GM23338 (cell line): ENCODE measurements around the gene MMADHC. TPM values are rescaled to one million over a fixed set of nuclear protein-coding genes. Genes with fewer than 3 reads are reported as not detected.

Experiments
- ATAC-seq: fragments of 200-7000 bp; cut with Tn5 transposase; 3 replicates; pipeline ENCODE4 v1.9.1; 2020
- DNase-seq: peaks from one replicate; pipeline ENCODE4 v3.0.0-alpha.2; 2015; ENCODE audit warnings: low spot score
- H2AFZ ChIP-seq: fragments of 200-600 bp; sonication (generic); 2 replicates; pipeline ENCODE4 v1.8.0; 2016; ENCODE audit warnings: antibody characterized with exemption, mild to moderate bottlenecking, moderate library complexity
- H3F3A ChIP-seq: fragments of 200-600 bp; sonication (generic); replicated peaks from 2 replicates; pipeline ENCODE4 v1.8.0; 2017; ENCODE audit warnings: antibody characterized with exemption, mixed run types, low read depth
- H3K27ac ChIP-seq: fragments of 200-600 bp; sonication (generic); 2 replicates; pipeline ENCODE4 v1.6.1; 2016; ENCODE audit warnings: low read depth
- H3K27me3 ChIP-seq: fragments of 200-600 bp; sonication (generic); 2 replicates; pipeline ENCODE4 v1.8.0; 2016; ENCODE audit warnings: mild to moderate bottlenecking, mixed run types, moderate library complexity; ENCODE audit not compliant: insufficient read depth
- H3K36me3 ChIP-seq: fragments of 200-600 bp; sonication (generic); 2 replicates; pipeline ENCODE4 v1.8.0; 2016; ENCODE audit warnings: mild to moderate bottlenecking; ENCODE audit not compliant: insufficient read depth
- H3K4me1 ChIP-seq: fragments of 200-600 bp; sonication (generic); 2 replicates; pipeline ENCODE4 v1.8.0; 2016; ENCODE audit warnings: mild to moderate bottlenecking, moderate library complexity; ENCODE audit not compliant: insufficient read depth
- H3K4me2 ChIP-seq: fragments of 200-600 bp; sonication (generic); 2 replicates; pipeline ENCODE4 v1.7.1; 2017; ENCODE audit warnings: mixed run types
- H3K4me3 ChIP-seq: fragments of 200-600 bp; sonication (generic); 2 replicates; pipeline ENCODE4 v1.6.1; 2016; ENCODE audit warnings: mixed run types
- H3K79me2 ChIP-seq: fragments of 200-600 bp; sonication (generic); replicated peaks from 2 replicates; pipeline ENCODE4 v1.8.0; 2017; ENCODE audit warnings: mild to moderate bottlenecking; ENCODE audit not compliant: insufficient read depth
- H3K9me2 ChIP-seq: fragments of 200-600 bp; sonication (generic); 2 replicates; pipeline ENCODE4 v1.8.0; 2017; ENCODE audit not compliant: insufficient read depth
- H4K20me1 ChIP-seq: fragments of 200-600 bp; sonication (generic); replicated peaks from 2 replicates; pipeline ENCODE4 v1.8.0; 2017; ENCODE audit warnings: mild to moderate bottlenecking; ENCODE audit not compliant: insufficient read depth
- H3K27ac Mint-ChIP-seq: 2 replicates; pipeline ENCODE4 v1.8.0; 2020; ENCODE audit warnings: inconsistent platforms, mild to moderate bottlenecking, moderate library complexity, mixed read lengths
- H3K27me3 Mint-ChIP-seq: 3 replicates; pipeline ENCODE4 v1.8.0; 2022; ENCODE audit warnings: low read depth, mild to moderate bottlenecking, moderate library complexity, mixed read lengths, inconsistent platforms; ENCODE audit not compliant: insufficient read depth, poor library complexity
- H3K36me3 Mint-ChIP-seq: 3 replicates; pipeline ENCODE4 v1.8.0; 2021; ENCODE audit warnings: low read depth, mild to moderate bottlenecking, inconsistent platforms, moderate library complexity, mixed read lengths
- H3K4me1 Mint-ChIP-seq: 3 replicates; pipeline ENCODE4 v1.8.0; 2020; ENCODE audit warnings: mild to moderate bottlenecking, inconsistent platforms, mixed read lengths
- H3K4me3 Mint-ChIP-seq: 3 replicates; pipeline ENCODE4 v1.8.0; 2021; ENCODE audit warnings: moderate library complexity, mild to moderate bottlenecking, inconsistent platforms, mixed read lengths
- H3K9me3 Mint-ChIP-seq: 3 replicates; pipeline ENCODE4 v1.8.0; 2020; ENCODE audit warnings: moderate library complexity, mild to moderate bottlenecking, inconsistent platforms, mixed read lengths
- CREB1 ChIP-seq: fragments of 250-450 bp; sonication (Bioruptor Pico); IDR thresholded peaks from 2 replicates; pipeline ENCODE4 v1.5.0; 2020; ENCODE audit warnings: low read depth, mild to moderate bottlenecking, moderate library complexity
- CTCF ChIP-seq, 2 experiments: fragments of 200-600 bp in 1 of 2; sonication (generic) in 1 of 2; conservative IDR thresholded peaks; 2 replicates each; pipeline versions ENCODE4 v1.5.1 to v1.6.1; 2016 to 2017; ENCODE audit warnings: antibody characterized with exemption in 2 of 2, low read depth in 2 of 2, mild to moderate bottlenecking in 2 of 2, moderate library complexity in 1 of 2
- ETS1 ChIP-seq: IDR thresholded peaks from 2 replicates; pipeline ENCODE4 v1.6.1; 2016; ENCODE audit warnings: antibody characterized with exemption
- EZH2 ChIP-seq: fragments of 200-600 bp; sonication (generic); IDR thresholded peaks from one replicate; pipeline ENCODE4 v1.8.0; 2017; ENCODE audit warnings: antibody characterized with exemption, mild to moderate bottlenecking, low read depth; ENCODE audit not compliant: unreplicated experiment
- EZH2phosphoT487 ChIP-seq: fragments of 200-600 bp; sonication (generic); IDR thresholded peaks from one replicate; pipeline ENCODE4 v1.8.1; 2018; ENCODE audit warnings: antibody characterized with exemption; ENCODE audit not compliant: unreplicated experiment
- JUNB ChIP-seq: IDR thresholded peaks from one replicate; pipeline ENCODE4 v1.6.1; 2016; ENCODE audit warnings: antibody characterized with exemption; ENCODE audit not compliant: unreplicated experiment
- NANOG ChIP-seq: IDR thresholded peaks from 2 replicates; pipeline ENCODE4 v1.6.1; 2016; ENCODE audit warnings: antibody characterized with exemption, borderline replicate concordance
- POLR2AphosphoS5 ChIP-seq: IDR thresholded peaks from 2 replicates; pipeline ENCODE4 v1.6.1; 2016; ENCODE audit warnings: antibody characterized with exemption, low read depth
- REST ChIP-seq: IDR thresholded peaks from one replicate; pipeline ENCODE4 v1.6.1; 2018; ENCODE audit warnings: antibody characterized with exemption; ENCODE audit not compliant: unreplicated experiment
- ZNF114 ChIP-seq: fragments of 250-450 bp; sonication (Bioruptor Pico); IDR thresholded peaks from 2 replicates; pipeline ENCODE4 v1.5.0; 2020; ENCODE audit warnings: mild to moderate bottlenecking, moderate library complexity
- ZNF331 ChIP-seq: fragments of 250-450 bp; sonication (Bioruptor Pico); IDR thresholded peaks from 2 replicates; pipeline ENCODE4 v1.5.0; 2020; ENCODE audit warnings: low read depth, mild to moderate bottlenecking, moderate library complexity
- polyA plus RNA-seq: library from polyadenylated mRNA; unstranded; fragments of >200 nt; fragmentation: Nextera tagmentation; extraction: Ambion mirVana; gene quantifications from 2 replicates; pipeline ENCODE4 v1.2.1, GENCODE V29; 2016
- total RNA-seq: library from RNA; depleted of rRNA; stranded (reverse); fragments of >200 nt; shearing (Covaris generic); gene quantifications from 2 replicates; pipeline ENCODE4 v1.2.3, GENCODE V29; 2014

Gene MMADHC
- total and polyA plus RNA-seq, 2 experiments from 2014 or later = 135 to 163 TPM

- H3K27ac Mint-ChIP-seq = no peak overlapping the region; the same call in 1 of the 2 replicates
- no peak overlapping the region for H3K4me3 ChIP-seq
- H3K27me3 ChIP-seq = no peaks in the 10 kb centered on the region
- no peaks in the 10 kb centered on the region for H3K9me2 ChIP-seq
- ATAC-seq (no peak), DNase-seq (no peak)
- H3K9me3 Mint-ChIP-seq = no peaks in the 10 kb centered on the region
- no peaks in the 10 kb centered on the region; the same call in 1 of the 2 replicates for H4K20me1 ChIP-seq
- H3K36me3 Mint-ChIP-seq = peaks cover 59% of the 10 kb centered on the region
- H3K36me3 ChIP-seq = peaks cover 42% of the 10 kb centered on the region; the same call in 1 of the 2 replicates
- H2AFZ ChIP-seq = no peak overlapping the region
- H3K4me1 ChIP-seq = no peaks in the 10 kb centered on the region
- no peaks in the 10 kb centered on the region for H3F3A ChIP-seq
- no peaks in the 10 kb centered on the region for H3K4me1 Mint-ChIP-seq
- no peak overlapping the region for H3K4me3 Mint-ChIP-seq
- no peak for TF ChIP-seq ZNF331 (CRISPR knock-in tag)
- no peak for TF ChIP-seq REST
- H3K27me3 Mint-ChIP-seq = no peaks in the 10 kb centered on the region
- no peaks in the 10 kb centered on the region; the same call in 1 of the 2 replicates for H3K79me2 ChIP-seq
- H3K4me2 ChIP-seq = no peak overlapping the region
- no peak overlapping the region for H3K27ac ChIP-seq
Measured at GRCh38 chr2:149572102-149572953, 15.2 kb downstream of the MMADHC start.

- no peak overlapping the region for H3K4me3 Mint-ChIP-seq
- DNase-seq (no peak), ATAC-seq (no peak)
- H3K9me3 Mint-ChIP-seq = no peaks in the 10 kb centered on the region
- no peaks in the 10 kb centered on the region for H3K9me2 ChIP-seq
- H3K4me3 ChIP-seq = no peak overlapping the region
- H3K79me2 ChIP-seq = no peaks in the 10 kb centered on the region; the same call in 1 of the 2 replicates
- H4K20me1 ChIP-seq = no peaks in the 10 kb centered on the region; the same call in 1 of the 2 replicates
- no peaks in the 10 kb centered on the region for H3F3A ChIP-seq
- no peaks in the 10 kb centered on the region for H3K4me1 Mint-ChIP-seq
- peaks cover 36% of the 10 kb centered on the region for H3K36me3 Mint-ChIP-seq
- H2AFZ ChIP-seq = no peak overlapping the region
- H3K27ac Mint-ChIP-seq = no peak overlapping the region
- peaks cover 18% of the 10 kb centered on the region; the same call in 1 of the 2 replicates for H3K36me3 ChIP-seq
- no peak overlapping the region for H3K27ac ChIP-seq
- H3K4me1 ChIP-seq = no peaks in the 10 kb centered on the region
- H3K4me2 ChIP-seq = no peak overlapping the region
- H3K27me3 ChIP-seq = no peaks in the 10 kb centered on the region
- H3K27me3 Mint-ChIP-seq = no peaks in the 10 kb centered on the region
- no peak for TF ChIP-seq JUNB
- TF ChIP-seq CREB1 = no peak
- no peak for TF ChIP-seq ETS1
- TF ChIP-seq POLR2AphosphoS5 = no peak
- TF ChIP-seq ZNF114 (CRISPR knock-in tag) = no peak
- TF ChIP-seq EZH2 = no peak
- TF ChIP-seq REST = no peak
- no peak for TF ChIP-seq CTCF (conservative IDR thresholded peaks at IDR 0.05; ENCODE audit: low read depth in 2 of 2)
- no peak for TF ChIP-seq NANOG
- TF ChIP-seq ZNF331 (CRISPR knock-in tag) = no peak
- TF ChIP-seq EZH2phosphoT487 = no peak
Measured at GRCh38 chr2:149568138-149568537, 19.4 kb downstream of the MMADHC start.
